GM18861 (cell line): Measurements from ENCODE around the gene COL25A1.
"Not testable (repeated sequence)": the region's sequence is repeated elsewhere in the genome, so short reads cannot be mapped to it uniquely, and the experiment has no call there.

ENCODE experiments used
- ATAC-seq: cut with Tn5 transposase; IDR thresholded peaks from one replicate; pipeline ENCODE4 v1.9.1; 2021; ENCODE audit not compliant: unreplicated experiment

Gene COL25A1

GRCh38 chr4:109067508-109068235, 234.8 kb downstream of the COL25A1 start:
- no peak for ATAC-seq

- no peak for ATAC-seq
Measured at GRCh38 chr4:109065006-109065405, 237.5 kb downstream of the COL25A1 start.

- no peak for ATAC-seq
Measured at GRCh38 chr4:109053257-109053656, 249.2 kb downstream of the COL25A1 start.

GRCh38 chr4:109052821-109053220, 249.6 kb downstream of the COL25A1 start:
- ATAC-seq, result no peak

- ATAC-seq, result no peak
Measured at GRCh38 chr4:109051054-109051453, 251.4 kb downstream of the COL25A1 start.

- ATAC-seq, result no peak
Measured at GRCh38 chr4:109049926-109050325, 252.5 kb downstream of the COL25A1 start.

- no peak for ATAC-seq
Measured at GRCh38 chr4:109046471-109047201, 255.8 kb downstream of the COL25A1 start.

- no peak for ATAC-seq
Measured at GRCh38 chr4:109044431-109044830, 258.0 kb downstream of the COL25A1 start.

GRCh38 chr4:109043286-109043685, 259.2 kb downstream of the COL25A1 start:
- ATAC-seq, result no peak

- no peak for ATAC-seq
Measured at GRCh38 chr4:109041463-109042360, 260.7 kb downstream of the COL25A1 start.

GRCh38 chr4:109040441-109040840, 262.0 kb downstream of the COL25A1 start:
- ATAC-seq, result no peak

- ATAC-seq, result no peak
Measured at GRCh38 chr4:109037026-109037425, 265.4 kb downstream of the COL25A1 start.

GRCh38 chr4:109033993-109034392, 268.5 kb downstream of the COL25A1 start:
- ATAC-seq, result no peak

GRCh38 chr4:109032671-109033070, 269.8 kb downstream of the COL25A1 start:
- no peak for ATAC-seq

- no peak for ATAC-seq
Measured at GRCh38 chr4:109029987-109030386, 272.5 kb downstream of the COL25A1 start.

- no peak for ATAC-seq
Measured at GRCh38 chr4:109027016-109027500, 275.4 kb downstream of the COL25A1 start.

GRCh38 chr4:109026588-109026987, 275.9 kb downstream of the COL25A1 start:
- ATAC-seq, result no peak

GRCh38 chr4:109025471-109026076, 276.9 kb downstream of the COL25A1 start:
- no peak for ATAC-seq

GRCh38 chr4:109022961-109023360, 279.5 kb downstream of the COL25A1 start:
- ATAC-seq, result no peak

- not testable (repeated sequence) for ATAC-seq
Measured at GRCh38 chr4:109021630-109022029, 280.8 kb downstream of the COL25A1 start.

GRCh38 chr4:109020861-109021260, 281.6 kb downstream of the COL25A1 start:
- ATAC-seq, result no peak
